HG03060 (cell line): ENCODE data around the gene LAMA4.
A peak's percentile ranks its signal among the peaks of the same experiment; 100 is the strongest.
"Not testable (repeated sequence)": the region's sequence is repeated elsewhere in the genome, so short reads cannot be mapped to it uniquely, and the experiment has no call there.

Experiments used
- ATAC-seq: cut with Tn5 transposase; IDR thresholded peaks from one replicate; pipeline ENCODE4 v1.9.1; 2021; ENCODE audit warnings: low read depth, moderate number of reproducible peaks; ENCODE audit not compliant: unreplicated experiment

LAMA4 gene

DNA sequence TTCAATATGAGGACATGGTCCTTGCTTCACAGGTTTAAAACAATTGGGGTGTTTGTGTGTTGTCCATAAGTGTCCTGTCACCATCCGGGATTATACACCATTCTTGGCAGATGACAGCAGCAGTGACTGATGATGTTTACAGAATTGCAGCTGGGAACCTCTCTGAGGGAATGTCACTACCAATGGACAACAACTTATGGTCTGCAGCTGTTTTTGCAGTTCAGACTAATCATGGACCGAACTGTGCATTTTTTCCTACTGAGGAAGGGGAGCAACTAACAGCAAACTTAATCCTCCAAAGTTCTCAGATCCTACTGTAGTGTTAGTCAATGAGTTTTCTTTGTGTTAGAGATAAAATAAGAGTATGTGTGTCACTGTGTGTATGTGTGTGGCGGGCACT, 140.9 kb downstream of the LAMA4 start:
- ATAC-seq = no peak

DNA sequence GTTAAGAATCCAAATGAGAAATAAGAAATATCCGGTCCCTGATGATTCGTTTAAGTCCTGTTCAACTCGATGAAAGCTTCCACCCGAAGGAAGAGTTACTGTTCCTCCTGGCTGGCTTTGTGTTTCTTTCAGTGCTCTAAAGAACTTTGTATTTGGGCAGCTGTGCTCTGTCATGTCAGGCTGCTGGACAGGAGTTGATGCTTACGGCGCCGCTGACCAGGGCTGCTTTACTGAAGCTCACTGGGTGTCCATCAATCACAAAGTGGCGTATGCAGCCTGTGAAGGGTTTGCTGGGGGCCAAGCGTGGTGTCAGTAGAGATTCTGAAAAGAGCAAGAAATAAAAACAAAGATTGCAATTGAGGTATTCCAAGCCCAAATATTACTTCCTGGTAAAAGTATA, 145.1 kb downstream of the LAMA4 start:
- ATAC-seq = no peak

- ATAC-seq = no peak
Measured at GRCh38 chr6:112106562-112106961, 147.8 kb downstream of the LAMA4 start.

GRCh38 chr6:112106026-112106425, 148.3 kb downstream of the LAMA4 start:
- not testable (repeated sequence) for ATAC-seq

DNA sequence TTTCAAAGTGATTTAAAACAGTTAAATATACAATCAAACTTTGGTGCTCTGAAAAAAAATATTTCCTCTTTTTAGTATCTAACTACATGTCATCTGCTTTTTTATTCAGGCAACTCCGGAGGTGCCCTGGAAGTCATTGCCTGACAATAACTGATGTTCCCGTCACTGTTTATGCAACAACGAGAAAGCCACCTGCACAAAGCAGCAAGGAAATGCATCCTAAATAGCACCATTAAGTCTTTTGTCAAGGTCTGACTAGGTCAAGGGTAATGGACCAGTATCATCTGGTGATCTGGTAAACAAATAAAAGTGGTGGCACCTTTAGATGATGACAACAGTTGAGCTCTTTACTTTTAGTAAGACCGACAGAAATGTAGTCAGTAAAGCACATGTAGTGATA, 153.8 kb downstream of the LAMA4 start:
- no peak for ATAC-seq

GRCh38 chr6:112096901-112097300, 157.5 kb downstream of the LAMA4 start:
- ATAC-seq = no peak

DNA sequence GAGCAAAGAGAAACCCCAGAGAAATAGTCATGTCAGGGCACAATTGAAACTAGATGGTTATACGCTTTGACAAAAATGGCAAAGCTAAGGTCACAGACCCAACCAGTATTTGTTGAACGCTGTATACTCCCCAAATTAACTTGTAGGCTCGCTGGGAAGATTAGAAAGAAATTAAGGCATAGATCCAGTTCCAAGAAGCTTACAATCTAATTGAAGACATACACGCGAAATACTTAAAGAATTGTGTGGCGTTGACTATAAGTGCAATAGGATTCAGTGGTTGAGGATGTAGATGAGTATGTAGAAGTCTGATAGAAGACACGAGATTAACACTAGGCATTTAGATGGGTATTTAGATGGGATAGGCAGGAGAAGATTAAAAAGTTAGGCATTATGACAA, 166.5 kb downstream of the LAMA4 start:
- no peak for ATAC-seq

DNA sequence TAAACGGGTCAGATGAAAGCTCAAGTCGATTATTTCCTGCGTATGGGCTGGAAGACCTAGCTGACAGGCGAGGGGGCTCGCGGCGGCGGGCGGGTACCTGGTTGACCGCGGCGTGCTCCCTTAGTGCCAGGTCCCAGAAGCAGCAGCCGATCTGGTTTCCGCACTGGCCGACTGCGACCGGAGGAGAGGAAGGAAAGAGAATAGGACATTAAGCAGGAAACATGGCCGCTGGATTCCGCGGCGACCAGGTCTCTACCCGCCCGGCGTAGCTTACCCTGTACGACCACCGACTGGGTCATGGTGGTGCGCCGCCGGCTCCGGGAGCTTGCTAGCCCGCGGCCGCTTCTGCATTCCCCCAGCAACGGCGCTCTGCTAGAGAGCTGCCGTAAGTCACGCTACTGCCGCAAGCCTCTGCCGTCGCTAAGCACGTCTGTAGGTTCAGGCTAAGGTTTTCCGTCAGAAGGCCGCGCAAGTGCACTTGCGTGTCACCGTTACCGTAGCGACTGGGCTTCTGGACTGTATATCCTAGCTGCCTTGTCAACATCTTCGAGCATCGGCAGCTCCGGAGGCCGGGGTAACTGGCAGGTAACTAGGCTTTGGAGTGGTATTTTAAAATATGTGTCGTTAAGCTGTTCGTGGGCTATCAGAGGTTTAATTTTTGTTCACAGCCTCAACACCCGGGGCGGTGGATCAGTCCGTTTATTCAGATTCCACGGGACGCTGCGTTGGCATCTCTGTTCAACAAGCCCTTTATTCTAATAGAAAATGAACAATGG, 167.0 kb downstream of the LAMA4 start, which contains the start of the genes FAM229B and TUBE1:
FAM229B (plus strand) TSS at position 456 of the 776 bp plus-strand sequence. CDS start 11,693 bp downstream, outside the sequence.
TUBE1 (minus strand) TSS at position 347 of the 776 bp plus-strand sequence; CDS start at position 299, 48 bp downstream.
- ATAC-seq = peak; percentile 94

DNA sequence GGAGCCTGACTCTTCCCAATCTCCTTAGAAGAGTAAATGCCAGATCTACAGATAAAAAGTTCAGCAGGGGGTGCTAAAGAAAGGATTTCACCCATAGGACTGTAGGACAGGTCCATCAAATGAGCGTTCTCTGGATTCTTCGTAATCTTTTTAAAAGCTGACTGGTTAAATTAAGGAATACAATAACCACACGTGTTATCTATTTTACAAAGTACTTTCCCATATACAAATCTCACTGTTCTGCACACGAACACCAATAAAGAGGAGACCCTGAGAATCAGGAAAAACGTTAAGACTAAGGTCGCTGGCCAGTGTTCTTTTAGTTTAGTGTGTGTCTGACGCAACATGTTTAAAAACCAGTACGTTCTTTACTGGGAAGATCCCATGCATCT, 167.6 kb downstream of the LAMA4 start:
- ATAC-seq = peak; percentile 12

GRCh38 chr6:112085286-112086065, 168.9 kb downstream of the LAMA4 start:
- no peak for ATAC-seq

DNA sequence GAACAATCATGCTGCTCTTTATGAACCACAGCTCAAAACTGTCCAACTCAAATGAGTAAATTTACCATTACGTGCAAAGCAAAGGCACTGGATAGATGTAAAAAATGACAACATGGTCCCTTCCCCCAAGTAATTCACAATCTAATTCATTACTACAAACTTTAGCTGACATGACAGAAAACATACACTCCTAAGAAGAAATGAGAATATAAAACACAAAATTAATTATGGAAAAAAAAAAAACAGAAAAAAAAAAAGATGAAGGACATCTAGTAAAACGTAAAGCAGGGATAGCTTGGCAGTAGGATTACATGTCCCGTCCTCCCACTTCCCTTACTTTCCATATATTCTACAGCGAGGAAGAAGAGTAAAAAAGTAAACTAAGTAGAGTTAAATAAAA, 172.8 kb downstream of the LAMA4 start:
- ATAC-seq = no peak

- ATAC-seq = no peak
Measured at GRCh38 chr6:112066606-112067005, 187.8 kb downstream of the LAMA4 start.

GRCh38 chr6:112065426-112065986, 188.9 kb downstream of the LAMA4 start:
- ATAC-seq = no peak

DNA sequence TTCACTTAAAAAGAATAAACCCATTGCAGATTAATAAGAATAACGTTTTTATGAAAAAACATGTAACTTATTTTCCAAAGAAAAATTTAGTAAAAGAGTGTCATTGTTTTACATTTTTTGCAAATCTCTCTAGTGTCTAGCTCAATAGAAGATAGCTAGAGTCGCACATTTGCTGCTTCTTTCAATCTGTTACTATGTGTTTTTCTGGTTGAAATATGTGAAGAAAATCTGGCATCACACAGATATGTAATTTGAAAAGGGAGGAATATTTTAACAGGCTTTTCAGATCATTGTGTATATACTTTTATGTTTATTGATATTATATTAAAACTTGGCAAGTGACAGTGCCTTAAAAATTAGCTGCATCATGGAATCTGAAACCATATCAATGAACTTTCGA, 191.4 kb downstream of the LAMA4 start:
- ATAC-seq = no peak

- no peak for ATAC-seq
Measured at GRCh38 chr6:112061605-112062004, 192.8 kb downstream of the LAMA4 start.
